Measurements from ENCODE around the gene TCF12.

The TCF12 gene

DNA sequence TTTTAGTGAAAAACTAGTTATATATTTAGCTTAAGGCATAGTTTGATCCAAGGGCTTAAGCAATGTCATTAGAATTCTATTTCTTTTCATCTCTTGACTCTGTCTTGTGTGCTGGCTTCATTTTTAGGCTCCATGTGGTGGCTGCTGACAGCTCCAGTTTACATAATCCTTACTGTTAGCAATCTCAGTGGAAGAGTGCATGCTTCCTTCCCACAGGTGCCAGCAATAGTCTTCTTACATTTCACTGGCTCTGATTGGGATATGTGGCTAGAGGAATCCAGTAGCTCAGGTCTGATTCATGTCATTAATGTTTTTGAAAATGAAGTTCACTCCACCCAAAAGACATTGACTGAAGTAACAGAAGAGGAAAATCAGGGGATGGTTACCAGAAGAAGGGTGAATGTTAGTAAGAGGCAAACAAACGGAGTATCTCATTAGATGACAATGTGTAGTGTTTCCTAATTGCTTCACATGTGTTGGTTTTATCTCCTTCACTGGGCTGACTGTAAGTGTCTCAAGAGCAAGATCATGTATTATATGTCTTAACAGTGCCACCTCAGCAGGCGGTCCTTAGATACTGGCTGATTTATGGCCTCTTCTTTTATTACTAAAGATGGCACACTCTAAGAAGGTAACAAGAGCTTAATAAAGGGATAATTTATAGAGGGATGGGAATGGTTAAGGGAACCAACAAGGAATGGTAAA is 25.6 kb upstream of the TCF12 start:
- no peaks in the 10 kb centered on the region for H3K9me2 ChIP-seq (replicated peaks; ENCODE audit: low read depth, low read length)
- peaks cover 12% of the 10 kb centered on the region for H3K4me1 ChIP-seq (ENCODE audit: insufficient read depth, low read length, poor library complexity, severe bottlenecking)
- H3K79me2 ChIP-seq (ENCODE audit: insufficient read depth, low read length): no peaks in the 10 kb centered on the region
- H3F3A ChIP-seq (ENCODE audit: low read depth): no peaks in the 10 kb centered on the region
- no peaks in the 10 kb centered on the region for H3K36me3 ChIP-seq (ENCODE audit: insufficient read depth, low read length)
- no peaks in the 10 kb centered on the region for H3K27me3 ChIP-seq (ENCODE audit: insufficient read depth, low read length, poor library complexity, severe bottlenecking)
- no peak overlapping the region for H3K4me3 ChIP-seq (ENCODE audit: low read length, poor library complexity, severe bottlenecking)
- TF ChIP-seq, protein P1, sequence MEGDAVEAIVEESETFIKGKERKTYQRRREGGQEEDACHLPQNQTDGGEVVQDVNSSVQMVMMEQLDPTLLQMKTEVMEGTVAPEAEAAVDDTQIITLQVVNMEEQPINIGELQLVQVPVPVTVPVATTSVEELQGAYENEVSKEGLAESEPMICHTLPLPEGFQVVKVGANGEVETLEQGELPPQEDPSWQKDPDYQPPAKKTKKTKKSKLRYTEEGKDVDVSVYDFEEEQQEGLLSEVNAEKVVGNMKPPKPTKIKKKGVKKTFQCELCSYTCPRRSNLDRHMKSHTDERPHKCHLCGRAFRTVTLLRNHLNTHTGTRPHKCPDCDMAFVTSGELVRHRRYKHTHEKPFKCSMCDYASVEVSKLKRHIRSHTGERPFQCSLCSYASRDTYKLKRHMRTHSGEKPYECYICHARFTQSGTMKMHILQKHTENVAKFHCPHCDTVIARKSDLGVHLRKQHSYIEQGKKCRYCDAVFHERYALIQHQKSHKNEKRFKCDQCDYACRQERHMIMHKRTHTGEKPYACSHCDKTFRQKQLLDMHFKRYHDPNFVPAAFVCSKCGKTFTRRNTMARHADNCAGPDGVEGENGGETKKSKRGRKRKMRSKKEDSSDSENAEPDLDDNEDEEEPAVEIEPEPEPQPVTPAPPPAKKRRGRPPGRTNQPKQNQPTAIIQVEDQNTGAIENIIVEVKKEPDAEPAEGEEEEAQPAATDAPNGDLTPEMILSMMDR (conservative IDR thresholded peaks at IDR 0.05; ENCODE audit: low read length): no peak
- no peak for TF ChIP-seq EZH2phosphoT487 (IDR thresholded peaks at IDR 0.05; ENCODE audit: borderline replicate concordance)
- no peaks in the 10 kb centered on the region for H4K20me1 ChIP-seq (ENCODE audit: insufficient read depth, low read length, poor library complexity, severe bottlenecking)
- H3K4me2 ChIP-seq (ENCODE audit: low read depth, low read length, poor library complexity, severe bottlenecking): no peak overlapping the region
- H3K9ac ChIP-seq (ENCODE audit: low read depth, low read length, poor library complexity, severe bottlenecking): no peak overlapping the region
- no peaks in the 10 kb centered on the region for H3K9me3 ChIP-seq (ENCODE audit: insufficient read depth, low read depth, low read length)
- no peak overlapping the region for H2AFZ ChIP-seq (ENCODE audit: low read length)

DNA sequence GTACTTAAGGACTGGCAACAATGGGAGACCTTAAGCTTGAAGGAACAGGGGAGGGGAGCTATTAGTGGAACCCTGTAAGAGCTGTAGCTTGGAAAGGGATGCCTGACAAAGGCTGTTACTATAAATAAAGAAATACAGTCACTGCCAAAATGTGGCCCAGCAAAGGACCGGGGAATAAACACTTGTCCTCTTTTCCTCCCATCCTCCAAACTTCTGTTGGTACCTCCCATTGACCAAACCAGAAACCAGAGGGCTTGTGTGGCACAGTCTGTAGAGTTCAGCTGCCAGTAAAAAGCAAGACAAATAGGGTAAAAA is 25.1 kb upstream of the TCF12 start:
- H3F3A ChIP-seq (ENCODE audit: low read depth): no peaks in the 10 kb centered on the region
- no peaks in the 10 kb centered on the region for H3K27me3 ChIP-seq (ENCODE audit: insufficient read depth, low read length, poor library complexity, severe bottlenecking)

DNA sequence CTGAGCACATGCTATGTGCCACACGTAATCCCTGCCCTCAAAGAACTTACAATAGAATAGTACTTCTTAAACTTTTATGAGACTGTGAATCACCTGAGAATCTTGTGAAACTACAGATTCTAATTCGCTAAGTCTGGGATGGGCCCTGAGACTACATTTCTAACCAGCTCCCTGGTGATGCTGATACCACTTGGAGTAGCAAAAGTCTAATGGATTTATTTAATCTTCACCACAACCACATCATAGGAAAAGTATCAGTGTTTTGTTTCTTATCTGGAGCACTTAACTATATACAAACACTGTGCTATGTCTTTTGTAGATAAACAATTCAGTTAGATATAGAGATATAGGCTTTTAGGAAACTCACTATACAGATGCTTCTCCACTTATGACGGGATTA is 23.8 kb upstream of the TCF12 start:
- Histone ChIP-seq H3K9ac (ENCODE audit: low read depth, low read length, poor library complexity, severe bottlenecking) (no peak overlapping the region), H3K4me3 (ENCODE audit: low read length, poor library complexity, severe bottlenecking) (no peak overlapping the region)

More for the DNA sequence above, 25.1 kb upstream of the TCF12 start:
- no peaks in the 10 kb centered on the region for H3K9me2 ChIP-seq (replicated peaks; ENCODE audit: low read depth, low read length)
- peaks cover 7% of the 10 kb centered on the region for H3K4me1 ChIP-seq (ENCODE audit: insufficient read depth, low read length, poor library complexity, severe bottlenecking)
- H3K79me2 ChIP-seq (ENCODE audit: insufficient read depth, low read length): no peaks in the 10 kb centered on the region
- H2AFZ ChIP-seq (ENCODE audit: low read length): no peak overlapping the region
- no peaks in the 10 kb centered on the region for H3K9me3 ChIP-seq (ENCODE audit: insufficient read depth, low read depth, low read length)
- no peaks in the 10 kb centered on the region for H3K36me3 ChIP-seq (ENCODE audit: insufficient read depth, low read length)
- no peak overlapping the region for H3K4me3 ChIP-seq (ENCODE audit: low read length, poor library complexity, severe bottlenecking)
- TF ChIP-seq, protein P1 (conservative IDR thresholded peaks at IDR 0.05; ENCODE audit: low read length): no peak
- no peak for TF ChIP-seq EZH2phosphoT487 (IDR thresholded peaks at IDR 0.05; ENCODE audit: borderline replicate concordance)
- no peaks in the 10 kb centered on the region for H4K20me1 ChIP-seq (ENCODE audit: insufficient read depth, low read length, poor library complexity, severe bottlenecking)
- no peak overlapping the region for H3K4me2 ChIP-seq (ENCODE audit: low read depth, low read length, poor library complexity, severe bottlenecking)
- no peak overlapping the region for H3K9ac ChIP-seq (ENCODE audit: low read depth, low read length, poor library complexity, severe bottlenecking)

More for the DNA sequence above, 23.8 kb upstream of the TCF12 start:
- no peaks in the 10 kb centered on the region for H4K20me1 ChIP-seq (ENCODE audit: insufficient read depth, low read length, poor library complexity, severe bottlenecking)
- TF ChIP-seq, protein P1 (conservative IDR thresholded peaks at IDR 0.05; ENCODE audit: low read length): no peak
- no peaks in the 10 kb centered on the region for H3K4me1 ChIP-seq (ENCODE audit: insufficient read depth, low read length, poor library complexity, severe bottlenecking)
- no peaks in the 10 kb centered on the region for H3K79me2 ChIP-seq (ENCODE audit: insufficient read depth, low read length)
- H2AFZ ChIP-seq (ENCODE audit: low read length): no peak overlapping the region
- H3K36me3 ChIP-seq (ENCODE audit: insufficient read depth, low read length): no peaks in the 10 kb centered on the region
- no peaks in the 10 kb centered on the region for H3K9me3 ChIP-seq (ENCODE audit: insufficient read depth, low read depth, low read length)
- no peaks in the 10 kb centered on the region for H3K27me3 ChIP-seq (ENCODE audit: insufficient read depth, low read length, poor library complexity, severe bottlenecking)
- no peaks in the 10 kb centered on the region for H3K9me2 ChIP-seq (replicated peaks; ENCODE audit: low read depth, low read length)
- H3K4me2 ChIP-seq (ENCODE audit: low read depth, low read length, poor library complexity, severe bottlenecking): no peak overlapping the region
- no peaks in the 10 kb centered on the region for H3F3A ChIP-seq (ENCODE audit: low read depth)
